ENCODE results near the gene SAXO2.
"Not testable (repeated sequence)": the region's sequence is repeated elsewhere in the genome, so short reads cannot be mapped to it uniquely, and the experiment has no call there.

SAXO2 gene

GRCh38 chr15:82314769-82315518 is 52.3 kb downstream of the SAXO2 start:
- H3K4me3 ChIP-seq (ENCODE audit: low read depth, low read length) = no peak overlapping the region
- no peak for TF ChIP-seq CTCF (IDR thresholded peaks at IDR 0.05; ENCODE audit: control insufficient read depth, extremely low read depth, insufficient read depth)
- DNase-seq (ENCODE audit: low read depth) = no peak

GRCh38 chr15:82315519-82316246 is 53.1 kb downstream of the SAXO2 start:
- TF ChIP-seq CTCF (IDR thresholded peaks at IDR 0.05; ENCODE audit: control insufficient read depth, extremely low read depth, insufficient read depth) = no peak
- H3K4me3 ChIP-seq (ENCODE audit: low read depth, low read length) = no peak overlapping the region
- no peak for DNase-seq (ENCODE audit: low read depth)

- DNase-seq (ENCODE audit: low read depth) = not testable (repeated sequence)
These were observed 53.9 kb downstream of the SAXO2 start for GRCh38 chr15:82316247-82317090.

GRCh38 chr15:82317091-82317489 is 54.5 kb downstream of the SAXO2 start:
- H3K4me3 ChIP-seq (ENCODE audit: low read depth, low read length) = no peak overlapping the region
- DNase-seq (ENCODE audit: low read depth) = no peak
- TF ChIP-seq CTCF (IDR thresholded peaks at IDR 0.05; ENCODE audit: control insufficient read depth, extremely low read depth, insufficient read depth) = no peak

More at GRCh38 chr15:82316247-82317090, 53.9 kb downstream of the SAXO2 start:
- not testable (repeated sequence) for H3K4me3 ChIP-seq (ENCODE audit: low read depth, low read length)

GRCh38 chr15:82317516-82317915 is 54.9 kb downstream of the SAXO2 start:
- not testable (repeated sequence) for DNase-seq (ENCODE audit: low read depth); H3K4me3 ChIP-seq (ENCODE audit: low read depth, low read length)

- DNase-seq (ENCODE audit: low read depth); H3K4me3 ChIP-seq (ENCODE audit: low read depth, low read length): not testable (repeated sequence)
These were observed 55.7 kb downstream of the SAXO2 start for GRCh38 chr15:82318281-82318680.

- DNase-seq (ENCODE audit: low read depth); H3K4me3 ChIP-seq (ENCODE audit: low read depth, low read length): not testable (repeated sequence)
These were observed 57.1 kb downstream of the SAXO2 start for GRCh38 chr15:82319522-82320278.

- not testable (repeated sequence) for H3K4me3 ChIP-seq (ENCODE audit: low read depth, low read length); DNase-seq (ENCODE audit: low read depth)
These were observed 58.2 kb downstream of the SAXO2 start for GRCh38 chr15:82320861-82321260.

- not testable (repeated sequence) for DNase-seq (ENCODE audit: low read depth)
These were observed 59.9 kb downstream of the SAXO2 start for GRCh38 chr15:82322488-82322887.

GRCh38 chr15:82324831-82325230 is 62.2 kb downstream of the SAXO2 start:
- H3K4me3 ChIP-seq (ENCODE audit: low read depth, low read length); DNase-seq (ENCODE audit: low read depth): not testable (repeated sequence)

More at GRCh38 chr15:82322488-82322887, 59.9 kb downstream of the SAXO2 start:
- H3K4me3 ChIP-seq (ENCODE audit: low read depth, low read length) = not testable (repeated sequence)

- not testable (repeated sequence) for DNase-seq (ENCODE audit: low read depth); H3K4me3 ChIP-seq (ENCODE audit: low read depth, low read length)
These were observed 63.0 kb downstream of the SAXO2 start for GRCh38 chr15:82325646-82326045.

- DNase-seq (ENCODE audit: low read depth); H3K4me3 ChIP-seq (ENCODE audit: low read depth, low read length): not testable (repeated sequence)
These were observed 64.3 kb downstream of the SAXO2 start for GRCh38 chr15:82326896-82327295.

- H3K4me3 ChIP-seq (ENCODE audit: low read depth, low read length); DNase-seq (ENCODE audit: low read depth): not testable (repeated sequence)
These were observed 64.8 kb downstream of the SAXO2 start for GRCh38 chr15:82327372-82327771.

GRCh38 chr15:82329039-82329438 is 66.4 kb downstream of the SAXO2 start:
- H3K4me3 ChIP-seq (ENCODE audit: low read depth, low read length); DNase-seq (ENCODE audit: low read depth): not testable (repeated sequence)
